ENCODE results near the gene PHTF1. TPM values are rescaled to one million over a fixed set of nuclear protein-coding genes. Genes with fewer than 3 reads are reported as not detected.

PHTF1 gene
- total RNA-seq, 1 experiment from 2014 or later: 14.9 TPM

GRCh38 chr1:113653741-113654140 lies 105.5 kb downstream of the PHTF1 start:
- Mint-ChIP-seq H3K4me1 (ENCODE audit: low read depth, unreplicated experiment) (no peaks in the 10 kb centered on the region), H3K27me3 (ENCODE audit: unreplicated experiment) (no peaks in the 10 kb centered on the region), H3K36me3 (ENCODE audit: insufficient read depth, unreplicated experiment) (no peaks in the 10 kb centered on the region), H3K27ac (ENCODE audit: unreplicated experiment) (no peak overlapping the region), H3K4me3 (ENCODE audit: low read depth, unreplicated experiment) (no peak overlapping the region), H3K9me3 (ENCODE audit: low read depth, unreplicated experiment) (no peaks in the 10 kb centered on the region)
- no TSS peak for BruUV-seq (replicated peaks)
- TF ChIP-seq CTCF (IDR thresholded peaks at IDR 0.05; ENCODE audit: unreplicated experiment): no peak
- CTCF ChIA-PET: no interaction called here
- DNase-seq: no peak
- intact Hi-C loops (cut with micrococcal nuclease; ENCODE audit: unreplicated experiment): no loop called here

GRCh38 chr1:113652771-113653170 lies 106.5 kb downstream of the PHTF1 start:
- Mint-ChIP-seq H3K4me1 (ENCODE audit: low read depth, unreplicated experiment) (no peaks in the 10 kb centered on the region), H3K9me3 (ENCODE audit: low read depth, unreplicated experiment) (no peaks in the 10 kb centered on the region), H3K27me3 (ENCODE audit: unreplicated experiment) (no peaks in the 10 kb centered on the region), H3K27ac (ENCODE audit: unreplicated experiment) (no peak overlapping the region), H3K36me3 (ENCODE audit: insufficient read depth, unreplicated experiment) (no peaks in the 10 kb centered on the region), H3K4me3 (ENCODE audit: low read depth, unreplicated experiment) (no peak overlapping the region)
- intact Hi-C loops (cut with micrococcal nuclease; ENCODE audit: unreplicated experiment): no loop called here
- no peak for TF ChIP-seq CTCF (IDR thresholded peaks at IDR 0.05; ENCODE audit: unreplicated experiment)
- CTCF ChIA-PET: no interaction called here
- DNase-seq: no peak
- no TSS peak for BruUV-seq (replicated peaks)

- Mint-ChIP-seq H3K27ac (ENCODE audit: unreplicated experiment) (no peak overlapping the region), H3K4me1 (ENCODE audit: low read depth, unreplicated experiment) (no peaks in the 10 kb centered on the region), H3K27me3 (ENCODE audit: unreplicated experiment) (no peaks in the 10 kb centered on the region), H3K36me3 (ENCODE audit: insufficient read depth, unreplicated experiment) (no peaks in the 10 kb centered on the region), H3K4me3 (ENCODE audit: low read depth, unreplicated experiment) (no peak overlapping the region), H3K9me3 (ENCODE audit: low read depth, unreplicated experiment) (no peaks in the 10 kb centered on the region)
- DNase-seq: no peak
- CTCF ChIA-PET: no interaction called here
- no peak for TF ChIP-seq CTCF (IDR thresholded peaks at IDR 0.05; ENCODE audit: unreplicated experiment)
- no TSS peak for BruUV-seq (replicated peaks)
- intact Hi-C loops (cut with micrococcal nuclease; ENCODE audit: unreplicated experiment): no loop called here
These were observed 110.8 kb downstream of the PHTF1 start for GRCh38 chr1:113648478-113648877.

GRCh38 chr1:113647164-113647563 lies 112.1 kb downstream of the PHTF1 start:
- intact Hi-C loops (cut with micrococcal nuclease; ENCODE audit: unreplicated experiment): no loop called here
- no peak for TF ChIP-seq CTCF (IDR thresholded peaks at IDR 0.05; ENCODE audit: unreplicated experiment)
- Mint-ChIP-seq H3K36me3 (ENCODE audit: insufficient read depth, unreplicated experiment) (no peaks in the 10 kb centered on the region), H3K4me3 (ENCODE audit: low read depth, unreplicated experiment) (no peak overlapping the region), H3K27me3 (ENCODE audit: unreplicated experiment) (no peaks in the 10 kb centered on the region), H3K4me1 (ENCODE audit: low read depth, unreplicated experiment) (no peaks in the 10 kb centered on the region), H3K9me3 (ENCODE audit: low read depth, unreplicated experiment) (no peaks in the 10 kb centered on the region), H3K27ac (ENCODE audit: unreplicated experiment) (no peak overlapping the region)
- CTCF ChIA-PET: interaction anchor here (0.6 kb wide), 1 partner anchor 904 kb away, joined by 4 read pairs; no protein-coding TSS in a partner anchor
- BruUV-seq (replicated peaks): no TSS peak
- no peak for DNase-seq

Other genes starting within 250 kb of the PHTF1 start
- gene RSBN1, start 53.0 kb upstream of the PHTF1 start, total RNA-seq (2022): 9.6 and 9.9 TPM in 2 replicates
- gene PTPN22, start 112.2 kb upstream of the PHTF1 start, total RNA-seq (2022): 0.24 and 0.38 TPM in 2 replicates
- 13.0 and 16.8 TPM in 2 replicates for gene BCL2L15, start 128.1 kb upstream of the PHTF1 start, total RNA-seq (2022)
- gene AP4B1, start 145.3 kb upstream of the PHTF1 start, total RNA-seq (2022): 18.3 and 21.0 TPM in 2 replicates
- gene DCLRE1B, start 145.8 kb upstream of the PHTF1 start, total RNA-seq (2022): 6.9 and 7.5 TPM in 2 replicates
- gene HIPK1, start 169.8 kb upstream of the PHTF1 start, total RNA-seq (2022): 42.7 and 43.2 TPM in 2 replicates
- 0.24 TPM in 1 of 2 replicates, not detected in the other for gene OLFML3, start 220.0 kb upstream of the PHTF1 start, total RNA-seq (2022)